PC-9 (cell line): ENCODE data around the gene PADI3. TPM values are rescaled to one million over a fixed set of nuclear protein-coding genes. Genes with fewer than 3 reads are reported as not detected.
A peak's percentile ranks its signal among the peaks of the same experiment; 100 is the strongest.

Source experiments
- BruUV-seq: library from RNA; stranded (reverse); fragments of 400-500 nt; replicated peaks from 2 replicates; lab custom pipeline; 2021; lab: Mats Ljungman, UMichigan
- CTCF ChIA-PET: fragments of 300-600 bp; sonication (Branson Sonifier 250); formaldehyde crosslinking; loops from one replicate; lab custom pipeline; 2022; ENCODE audit warnings: antibody characterized with exemption; lab: Charles Lee
- POLR2A ChIA-PET: fragments of 300-600 bp; sonication (Branson Sonifier 250); formaldehyde crosslinking; loops from one replicate; lab custom pipeline; 2022; ENCODE audit warnings: antibody characterized with exemption; ENCODE audit not compliant: unreplicated experiment; lab: Charles Lee
- DNase-seq, 2 experiments: peaks; one replicate each; pipeline versions ENCODE4 v3.0.0 to v3.0.0-alpha.2; 2015 to 2022; ENCODE audit warnings: mixed read lengths in 1 of 2
- H2AFZ ChIP-seq: fragments of 200-600 bp; sonication (generic); 2 replicates; pipeline ENCODE4 v1.8.1; 2017; ENCODE audit warnings: antibody characterized with exemption
- H3F3A ChIP-seq: fragments of 200-600 bp; sonication (generic); 2 replicates; pipeline ENCODE4 v1.8.1; 2017; ENCODE audit warnings: antibody characterized with exemption, mild to moderate bottlenecking, low read depth; ENCODE audit not compliant: insufficient read depth
- H3K27ac ChIP-seq: fragments of 200-600 bp; sonication (generic); 2 replicates; pipeline ENCODE4 v1.6.1; 2016; ENCODE audit warnings: mixed run types
- H3K27me3 ChIP-seq: fragments of 200-600 bp; sonication (generic); 2 replicates; pipeline ENCODE4 v1.6.1; 2016; ENCODE audit warnings: low read depth, mixed run types; ENCODE audit not compliant: insufficient read depth
- H3K36me3 ChIP-seq: fragments of 200-600 bp; sonication (generic); 2 replicates; pipeline ENCODE4 v1.6.1; 2016; ENCODE audit warnings: low read depth, mixed run types
- H3K4me1 ChIP-seq: fragments of 200-600 bp; sonication (generic); replicated peaks from 2 replicates; pipeline ENCODE4 v1.6.1; 2016; ENCODE audit warnings: mixed run types; ENCODE audit not compliant: insufficient read depth
- H3K4me2 ChIP-seq: fragments of 200-600 bp; sonication (generic); 2 replicates; pipeline ENCODE4 v1.6.1; 2017; ENCODE audit warnings: mixed run types
- H3K4me3 ChIP-seq: fragments of 200-600 bp; sonication (generic); 2 replicates; pipeline ENCODE4 v1.6.1; 2016; ENCODE audit warnings: mixed run types
- H3K79me2 ChIP-seq: fragments of 200-600 bp; sonication (generic); 2 replicates; pipeline ENCODE4 v1.6.1; 2017; ENCODE audit warnings: low read depth, mixed run types
- H3K9me2 ChIP-seq: fragments of 200-600 bp; sonication (generic); 2 replicates; pipeline ENCODE4 v1.8.1; 2017; ENCODE audit warnings: mild to moderate bottlenecking; ENCODE audit not compliant: insufficient read depth
- H3K9me3 ChIP-seq: fragments of 200-600 bp; sonication (generic); 2 replicates; pipeline ENCODE4 v1.8.1; 2016; ENCODE audit warnings: low read depth; ENCODE audit not compliant: insufficient read depth
- H4K20me1 ChIP-seq: fragments of 200-600 bp; sonication (generic); 2 replicates; pipeline ENCODE4 v1.8.1; 2017; ENCODE audit not compliant: insufficient read depth
- EZH2 ChIP-seq: fragments of 200-600 bp; sonication (generic); IDR thresholded peaks from 2 replicates; pipeline ENCODE4 v1.8.0; 2017; ENCODE audit warnings: antibody characterized with exemption, low read depth
- intact Hi-C: fragments of 100-400 bp; cut with micrococcal nuclease; formaldehyde crosslinking; loops from one replicate; pipeline ENCODE4 v1.10.0; 2022; ENCODE audit not compliant: unreplicated experiment
- total RNA-seq: library from RNA; stranded (reverse); gene quantifications from 2 replicates; pipeline ENCODE4 v1.2.3, GENCODE V29; 2021
- TF ChIP-seq, protein P1 (sequence below): fragments of 200-600 bp; sonication (generic); conservative IDR thresholded peaks from 2 replicates; pipeline ENCODE4 v1.6.1; 2017; ENCODE audit warnings: mixed run types, antibody characterized with exemption, mild to moderate bottlenecking, moderate library complexity

Gene PADI3
- total RNA-seq, 1 experiment from 2014 or later, result 5.0 TPM

DNA sequence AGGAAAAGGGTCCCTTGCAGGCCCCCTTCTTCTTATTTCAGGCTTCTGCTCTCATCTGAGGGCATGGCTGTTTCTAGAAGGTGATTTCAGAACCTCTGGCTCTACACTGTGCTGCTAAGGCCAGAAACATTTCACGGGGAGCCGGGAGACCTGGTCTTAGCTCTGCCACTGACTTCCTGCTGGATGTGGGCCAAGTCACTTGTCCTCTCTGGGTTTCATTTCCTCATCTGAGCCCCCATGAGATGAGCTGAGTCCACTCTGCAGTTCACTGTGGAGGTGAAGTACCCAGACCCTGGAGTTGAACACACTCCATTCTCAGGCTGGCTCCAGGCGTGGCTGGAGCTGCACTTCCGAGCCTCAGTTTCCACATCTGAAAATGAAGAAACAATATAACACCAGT is 41.9 kb upstream of the PADI3 start:
- peak in 1 of 2 experiments; percentile 59 for DNase-seq
- Histone ChIP-seq H3K4me3 (peak overlapping the region; percentile 65), H3F3A (peaks cover 39% of the 10 kb centered on the region), H3K27ac (peak overlapping the region; percentile 95), H3K79me2 (peaks cover 73% of the 10 kb centered on the region), H3K4me2 (peak overlapping the region; percentile 93), H2AFZ (no peak overlapping the region), H3K4me1 (peaks cover 80% of the 10 kb centered on the region), H3K9me3 (no peaks in the 10 kb centered on the region), H4K20me1 (no peaks in the 10 kb centered on the region), H3K9me2 (no peaks in the 10 kb centered on the region), H3K27me3 (no peaks in the 10 kb centered on the region), H3K36me3 (no peaks in the 10 kb centered on the region; the same call in 1 of the 2 replicates)
- no TSS peak for BruUV-seq
- intact Hi-C loops, result no loop called here
- POLR2A ChIA-PET, result interaction anchor here (0.6 kb wide), 4 partner anchors 41 to 88 kb away, joined by 3 to 7 read pairs (median 3); partner anchors contain the start of gene PADI2
- CTCF ChIA-PET, result interaction anchor here (0.6 to 1.2 kb wide), 3 partner anchors 30 to 587 kb away, joined by 3 to 6 read pairs (median 4); no protein-coding TSS in a partner anchor
- TF ChIP-seq, protein P1, sequence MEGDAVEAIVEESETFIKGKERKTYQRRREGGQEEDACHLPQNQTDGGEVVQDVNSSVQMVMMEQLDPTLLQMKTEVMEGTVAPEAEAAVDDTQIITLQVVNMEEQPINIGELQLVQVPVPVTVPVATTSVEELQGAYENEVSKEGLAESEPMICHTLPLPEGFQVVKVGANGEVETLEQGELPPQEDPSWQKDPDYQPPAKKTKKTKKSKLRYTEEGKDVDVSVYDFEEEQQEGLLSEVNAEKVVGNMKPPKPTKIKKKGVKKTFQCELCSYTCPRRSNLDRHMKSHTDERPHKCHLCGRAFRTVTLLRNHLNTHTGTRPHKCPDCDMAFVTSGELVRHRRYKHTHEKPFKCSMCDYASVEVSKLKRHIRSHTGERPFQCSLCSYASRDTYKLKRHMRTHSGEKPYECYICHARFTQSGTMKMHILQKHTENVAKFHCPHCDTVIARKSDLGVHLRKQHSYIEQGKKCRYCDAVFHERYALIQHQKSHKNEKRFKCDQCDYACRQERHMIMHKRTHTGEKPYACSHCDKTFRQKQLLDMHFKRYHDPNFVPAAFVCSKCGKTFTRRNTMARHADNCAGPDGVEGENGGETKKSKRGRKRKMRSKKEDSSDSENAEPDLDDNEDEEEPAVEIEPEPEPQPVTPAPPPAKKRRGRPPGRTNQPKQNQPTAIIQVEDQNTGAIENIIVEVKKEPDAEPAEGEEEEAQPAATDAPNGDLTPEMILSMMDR, result no peak
- no peak for TF ChIP-seq EZH2

DNA sequence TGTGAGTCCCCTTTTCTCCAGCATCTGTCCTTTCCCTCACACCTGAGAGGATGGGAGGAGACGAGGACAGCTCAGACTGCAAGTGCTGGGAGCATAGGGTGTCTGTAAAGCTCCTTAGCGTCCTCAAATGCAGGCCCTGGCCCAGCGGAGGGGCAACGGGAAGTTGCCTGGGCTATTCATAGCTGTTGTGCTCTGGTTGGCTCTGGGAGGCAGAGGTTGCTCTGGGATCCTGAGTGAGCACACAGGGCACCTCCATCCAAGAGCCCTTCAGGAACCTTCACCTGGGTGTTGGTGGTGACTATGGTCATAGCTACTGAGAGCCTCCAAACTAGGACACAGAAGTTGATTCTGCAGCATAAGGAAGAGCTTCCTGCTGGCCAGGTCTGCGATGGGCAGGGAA is 41.4 kb upstream of the PADI3 start:
- H3K4me1 ChIP-seq, result peaks cover 82% of the 10 kb centered on the region
- peak overlapping the region; percentile 93 for H3K4me2 ChIP-seq
- peak overlapping the region; percentile 95 for H3K27ac ChIP-seq
- H4K20me1 ChIP-seq, result no peaks in the 10 kb centered on the region
- no peak overlapping the region for H2AFZ ChIP-seq
- H3K27me3 ChIP-seq, result no peaks in the 10 kb centered on the region
- H3K36me3 ChIP-seq, result no peaks in the 10 kb centered on the region; the same call in 1 of the 2 replicates
- DNase-seq, result peak in 1 of 2 experiments; percentile 41
- no peaks in the 10 kb centered on the region for H3K9me3 ChIP-seq
- peak overlapping the region; percentile 65 for H3K4me3 ChIP-seq
- intact Hi-C loops, result no loop called here
- TF ChIP-seq, protein P1, result no peak
- TF ChIP-seq EZH2, result no peak
- ChIA-PET CTCF (interaction anchor here (0.6 to 1.2 kb wide), 2 partner anchors 30 to 68 kb away, joined by 4 to 6 read pairs; no protein-coding TSS in a partner anchor), POLR2A (interaction anchor here (0.6 to 1.1 kb wide), 2 partner anchors 32 to 84 kb away, joined by 3 to 28 read pairs; no protein-coding TSS in a partner anchor)
- H3F3A ChIP-seq, result peaks cover 41% of the 10 kb centered on the region
- peaks cover 73% of the 10 kb centered on the region for H3K79me2 ChIP-seq
- H3K9me2 ChIP-seq, result no peaks in the 10 kb centered on the region
- TSS peak; percentile 25 for BruUV-seq

DNA sequence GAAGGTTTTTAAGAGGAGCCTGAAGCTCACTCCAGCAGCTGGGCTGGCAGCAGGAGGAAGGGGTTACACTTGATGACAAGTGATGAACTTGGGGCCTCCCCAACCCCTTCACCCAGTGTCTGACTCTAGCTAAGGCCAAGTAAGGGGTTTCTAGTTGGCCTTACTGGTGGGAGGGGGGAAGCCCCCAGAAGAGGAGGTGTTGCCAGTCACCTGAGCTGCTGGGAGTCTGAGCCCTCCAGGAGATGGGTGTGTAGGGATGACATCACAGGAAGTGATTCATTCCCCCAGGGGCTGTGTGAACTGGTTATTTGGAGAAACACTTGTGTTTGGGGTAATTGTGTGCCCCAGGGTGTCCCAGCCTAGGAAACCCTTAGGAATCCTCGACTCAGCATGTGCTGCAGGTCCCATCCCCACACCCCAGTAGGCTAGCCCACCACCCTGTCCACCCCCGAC is 40.9 kb upstream of the PADI3 start:
- no peaks in the 10 kb centered on the region for H3K9me3 ChIP-seq
- no peaks in the 10 kb centered on the region for H3K9me2 ChIP-seq
- peaks cover 46% of the 10 kb centered on the region for H3F3A ChIP-seq
- no peaks in the 10 kb centered on the region for H3K27me3 ChIP-seq
- no peak overlapping the region for H2AFZ ChIP-seq
- peak overlapping the region; percentile 65; the same call in 1 of the 2 replicates for H3K4me3 ChIP-seq
- H3K4me1 ChIP-seq, result peaks cover 87% of the 10 kb centered on the region
- peak overlapping the region; percentile 93 for H3K4me2 ChIP-seq
- TF ChIP-seq, protein P1, result no peak
- TF ChIP-seq EZH2, result no peak
- POLR2A ChIA-PET, result interaction anchor here (0.6 to 1.1 kb wide), 2 partner anchors 32 to 84 kb away, joined by 3 to 28 read pairs; no protein-coding TSS in a partner anchor
- BruUV-seq, result no TSS peak
- no peaks in the 10 kb centered on the region; the same call in 1 of the 2 replicates for H3K36me3 ChIP-seq
- peaks cover 73% of the 10 kb centered on the region for H3K79me2 ChIP-seq
- CTCF ChIA-PET, result interaction anchor here (1.2 kb wide), 1 partner anchor 29 kb away, joined by 6 read pairs; no protein-coding TSS in a partner anchor
- H4K20me1 ChIP-seq, result no peaks in the 10 kb centered on the region
- intact Hi-C loops, result no loop called here
- peak overlapping the region; percentile 95 for H3K27ac ChIP-seq
- peak; percentile 81 to 83 for DNase-seq
